Tibial nerve (tissue), 3 donors: Measurements from ENCODE around the gene ICE1.

Source experiments
- CTCF ChIP-seq, 5 experiments: fragments of 200-600 bp in 3 of 5; fragments of 450-650 bp in 2 of 5; sonication (generic) in 3 of 5; IDR thresholded peaks; one replicate each; pipeline ENCODE4 v1.5.1; 2016 to 2019; ENCODE audit warnings: antibody characterized with exemption in 5 of 5, mild to moderate bottlenecking in 3 of 5, moderate library complexity in 2 of 5
- POLR2A ChIP-seq, 2 donors: fragments of 450-650 bp; IDR thresholded peaks; one replicate each; pipeline ENCODE4 v1.6.1; 2017; ENCODE audit warnings: antibody characterized with exemption in 2 of 2, mild to moderate bottlenecking in 2 of 2, moderate library complexity in 2 of 2

- TF ChIP-seq POLR2A (IDR thresholded peaks at IDR 0.05), result no peak
- TF ChIP-seq CTCF (IDR thresholded peaks at IDR 0.05), result no peak
Measured at GRCh38 chr5:5422819-5423515, 490 bp downstream of the ICE1 start.
